ENCODE data around the gene CDH8.

The CDH8 gene

GRCh38 chr16:61644736-61645135, 391.5 kb downstream of the CDH8 start:
- no peak overlapping the region for H3K4me3 ChIP-seq (ENCODE audit: low read depth, low read length)
- TF ChIP-seq CTCF (conservative IDR thresholded peaks at IDR 0.05; ENCODE audit: low read depth, low read length): no peak
- DNase-seq (ENCODE audit: low read depth): no peak

GRCh38 chr16:61617219-61617783, 418.9 kb downstream of the CDH8 start:
- no peak for TF ChIP-seq CTCF (conservative IDR thresholded peaks at IDR 0.05; ENCODE audit: low read depth, low read length)
- H3K4me3 ChIP-seq (ENCODE audit: low read depth, low read length): no peak overlapping the region
- DNase-seq (ENCODE audit: low read depth): no peak

- TF ChIP-seq CTCF (conservative IDR thresholded peaks at IDR 0.05; ENCODE audit: low read depth, low read length): no peak
- no peak overlapping the region for H3K4me3 ChIP-seq (ENCODE audit: low read depth, low read length)
- DNase-seq (ENCODE audit: low read depth): no peak
Measured at GRCh38 chr16:61616088-61616487, 420.1 kb downstream of the CDH8 start.

GRCh38 chr16:61611847-61612491, 424.3 kb downstream of the CDH8 start:
- no peak for TF ChIP-seq CTCF (conservative IDR thresholded peaks at IDR 0.05; ENCODE audit: low read depth, low read length)
- no peak overlapping the region for H3K4me3 ChIP-seq (ENCODE audit: low read depth, low read length)
- DNase-seq (ENCODE audit: low read depth): no peak

- no peak for TF ChIP-seq CTCF (conservative IDR thresholded peaks at IDR 0.05; ENCODE audit: low read depth, low read length)
- DNase-seq (ENCODE audit: low read depth): no peak
- no peak overlapping the region for H3K4me3 ChIP-seq (ENCODE audit: low read depth, low read length)
Measured at GRCh38 chr16:61606581-61606980, 429.7 kb downstream of the CDH8 start.
